HL-60 (cell line): ENCODE data around the gene INHBE.

ENCODE experiments used
- DNase-seq, 2 experiments: peaks; one replicate each; pipeline ENCODE4 v3.0.0-alpha.2; 2010 to 2020; ENCODE audit warnings: low read depth in 1 of 2, low spot score in 1 of 2
- H3K27ac ChIP-seq: fragments of 250-450 bp; sonication (Bioruptor Pico); replicated peaks from 2 replicates; pipeline ENCODE4 v1.5.1; 2020; ENCODE audit warnings: mild to moderate bottlenecking, moderate library complexity
- H3K27me3 ChIP-seq: fragments of 250-450 bp; sonication (Bioruptor Pico); 2 replicates; pipeline ENCODE4 v1.5.1; 2021; ENCODE audit warnings: mild to moderate bottlenecking, moderate library complexity; ENCODE audit not compliant: insufficient read depth, poor library complexity, severe bottlenecking
- H3K4me3 ChIP-seq: replicated peaks from 2 replicates; pipeline ENCODE4 v1.5.1; 2011; ENCODE audit warnings: mild to moderate bottlenecking, control low read depth, low read length; ENCODE audit not compliant: insufficient read depth
- CTCF ChIP-seq: IDR thresholded peaks from one replicate; pipeline ENCODE4 v1.5.1; 2011; ENCODE audit warnings: low read length, control low read depth, inconsistent platforms; ENCODE audit not compliant: insufficient read depth
- GABPA ChIP-seq: IDR thresholded peaks from 2 replicates; pipeline ENCODE4 v1.6.1; 2012; ENCODE audit warnings: low read depth
- POLR2AphosphoS5 ChIP-seq: IDR thresholded peaks from 2 replicates; pipeline ENCODE4 v1.6.1; 2012; ENCODE audit warnings: low read depth
- REST ChIP-seq: IDR thresholded peaks from 2 replicates; pipeline ENCODE4 v1.6.1; 2012; ENCODE audit warnings: low read depth; ENCODE audit not compliant: insufficient replicate concordance
- SPI1 ChIP-seq: IDR thresholded peaks from 2 replicates; pipeline ENCODE4 v1.6.1; 2012; ENCODE audit warnings: low read depth, mild to moderate bottlenecking, borderline replicate concordance

Gene INHBE

GRCh38 chr12:57416039-57416996 is 38.8 kb upstream of the INHBE start:
- H3K27ac ChIP-seq: no peak overlapping the region
- no peak for TF ChIP-seq GABPA
- no peak for TF ChIP-seq POLR2AphosphoS5
- TF ChIP-seq REST: no peak
- TF ChIP-seq SPI1: no peak
- TF ChIP-seq CTCF: no peak
- DNase-seq: no peak
- H3K4me3 ChIP-seq: no peak overlapping the region
- no peaks in the 10 kb centered on the region for H3K27me3 ChIP-seq

GRCh38 chr12:57418255-57418654 is 36.9 kb upstream of the INHBE start:
- no peaks in the 10 kb centered on the region for H3K27me3 ChIP-seq
- no peak for DNase-seq
- H3K27ac ChIP-seq: no peak overlapping the region
- TF ChIP-seq GABPA (no peak), SPI1 (no peak), POLR2AphosphoS5 (no peak), REST (no peak), CTCF (no peak)
- H3K4me3 ChIP-seq: no peak overlapping the region

- H3K27me3 ChIP-seq: no peaks in the 10 kb centered on the region
- TF ChIP-seq SPI1 (no peak), REST (no peak)
- DNase-seq: no peak
- H3K4me3 ChIP-seq: no peak overlapping the region
- H3K27ac ChIP-seq: no peak overlapping the region
These were observed 35.6 kb upstream of the INHBE start for GRCh38 chr12:57419495-57419894.
